Thymus (tissue), 11 donors: ENCODE data around the gene HBG2. TPM values are rescaled to one million over a fixed set of nuclear protein-coding genes. Genes with fewer than 3 reads are reported as not detected.

Experiments
- DNase-seq, 9 donors: peaks; one replicate each; pipeline ENCODE4 v3.0.0-alpha.2; 2013; ENCODE audit warnings: low spot score in 9 of 9, low read depth in 6 of 9, missing footprints in 1 of 9
- H3K27ac ChIP-seq, 2 donors: one replicate each; pipeline ENCODE4 v1.5.1; 2013; ENCODE audit warnings: control low read depth in 1 of 2, low read depth in 1 of 2, low read length in 1 of 2, mild to moderate bottlenecking in 1 of 2, moderate library complexity in 1 of 2
- H3K27me3 ChIP-seq, 2 donors: one replicate each; pipeline ENCODE4 v1.5.1; 2013; ENCODE audit warnings: low read length in 1 of 2; ENCODE audit not compliant: control insufficient read depth in 2 of 2, insufficient read depth in 1 of 2
- H3K36me3 ChIP-seq, 2 donors: one replicate each; pipeline ENCODE4 v1.5.1; 2013; ENCODE audit warnings: low read length in 1 of 2, mild to moderate bottlenecking in 1 of 2, moderate library complexity in 1 of 2; ENCODE audit not compliant: control insufficient read depth in 2 of 2, insufficient read depth in 2 of 2
- H3K4me1 ChIP-seq, 2 donors: one replicate each; pipeline ENCODE4 v1.5.1; 2013; ENCODE audit warnings: low read length in 2 of 2; ENCODE audit not compliant: control insufficient read depth in 2 of 2, insufficient read depth in 2 of 2
- H3K4me3 ChIP-seq, 2 donors: one replicate each; pipeline ENCODE4 v1.5.1; 2013; ENCODE audit warnings: low read length in 2 of 2, control low read depth in 1 of 2, mild to moderate bottlenecking in 1 of 2
- H3K9me3 ChIP-seq, 2 donors: one replicate each; pipeline ENCODE4 v1.5.1; 2013; ENCODE audit warnings: low read length in 1 of 2, mild to moderate bottlenecking in 1 of 2; ENCODE audit not compliant: control insufficient read depth in 2 of 2, insufficient read depth in 1 of 2
- WGBS: extraction: QIAGEN DNeasy Blood & Tissue Kit; methylation state at CpG from one replicate; pipeline ENCODE4 v1.1.7; 2013; 5-methylcytosine and 5-hydroxymethylcytosine counted together
- polyA plus RNA-seq: library from polyadenylated mRNA; stranded (reverse); fragments of 200-250 nt; gene quantifications from one replicate; pipeline ENCODE4 v1.2.3, GENCODE V29; 2013
- total RNA-seq: library from RNA; stranded (reverse); fragments of 120-200 nt; gene quantifications from one replicate; pipeline ENCODE4 v1.2.4, GENCODE V29; 2013
- donor health status: healthy.

HBG2 gene
- total and polyA plus RNA-seq, 2 donors, result 1.0 to 5,270 TPM

- WGBS, result 88% methylated on average over 2 of the region's 2 CpGs
- no peak for DNase-seq
These were observed 22.1 kb upstream of the HBG2 start for GRCh38 chr11:5276697-5277096.

GRCh38 chr11:5275369-5276110, 21.0 kb upstream of the HBG2 start:
- WGBS, result 95% methylated on average over 6 of the region's 6 CpGs
- no peaks in the 10 kb centered on the region for H3K4me1 ChIP-seq
- H3K27ac ChIP-seq, result no peak overlapping the region
- no peaks in the 10 kb centered on the region for H3K27me3 ChIP-seq
- no peaks in the 10 kb centered on the region for H3K9me3 ChIP-seq
- no peak overlapping the region for H3K4me3 ChIP-seq
- DNase-seq, result no peak
- H3K36me3 ChIP-seq, result no peaks in the 10 kb centered on the region

More at GRCh38 chr11:5276697-5277096, 22.1 kb upstream of the HBG2 start:
- Histone ChIP-seq H3K27me3 (no peaks in the 10 kb centered on the region), H3K36me3 (no peaks in the 10 kb centered on the region), H3K4me1 (no peaks in the 10 kb centered on the region), H3K4me3 (no peak overlapping the region), H3K27ac (no peak overlapping the region), H3K9me3 (no peaks in the 10 kb centered on the region)

- Histone ChIP-seq H3K27ac (no peak overlapping the region), H3K36me3 (no peaks in the 10 kb centered on the region), H3K27me3 (no peaks in the 10 kb centered on the region), H3K9me3 (no peaks in the 10 kb centered on the region), H3K4me1 (no peaks in the 10 kb centered on the region), H3K4me3 (no peak overlapping the region)
- DNase-seq, result no peak
- 92% methylated on average over 5 of the region's 5 CpGs for WGBS
These were observed 19.8 kb upstream of the HBG2 start for GRCh38 chr11:5274395-5274794.

GRCh38 chr11:5272395-5273017, 17.9 kb upstream of the HBG2 start:
- DNase-seq, result no peak
- Histone ChIP-seq H3K9me3 (no peaks in the 10 kb centered on the region), H3K4me1 (no peaks in the 10 kb centered on the region), H3K27me3 (no peaks in the 10 kb centered on the region), H3K4me3 (no peak overlapping the region), H3K27ac (no peak overlapping the region), H3K36me3 (no peaks in the 10 kb centered on the region)
- WGBS, result 90% methylated on average over 4 of the region's 4 CpGs

- WGBS, result 94% methylated on average over 4 of the region's 4 CpGs
- Histone ChIP-seq H3K36me3 (no peaks in the 10 kb centered on the region), H3K4me3 (no peak within 1 kb of the TSS), H3K27ac (no peak within 1 kb of the TSS), H3K9me3 (no peaks in the 10 kb centered on the region), H3K4me1 (no peaks in the 10 kb centered on the region), H3K27me3 (no peaks in the 10 kb centered on the region)
- DNase-seq, result no peak
These were observed 15.2 kb upstream of the HBG2 start, which contains the start of gene HBE1 for GRCh38 chr11:5269715-5270147. TSS of gene HBE1 (minus strand) at chr11:5269945. CDS start at chr11:5269890, 55 bp downstream.

- WGBS, result 89% methylated on average over 2 of the region's 2 CpGs
- H3K36me3 ChIP-seq, result no peaks in the 10 kb centered on the region
- no peak for DNase-seq
- no peaks in the 10 kb centered on the region for H3K9me3 ChIP-seq
- H3K4me3 ChIP-seq, result no peak overlapping the region
- H3K27me3 ChIP-seq, result no peaks in the 10 kb centered on the region
- no peak overlapping the region for H3K27ac ChIP-seq
- no peaks in the 10 kb centered on the region for H3K4me1 ChIP-seq
These were observed 12.5 kb upstream of the HBG2 start for GRCh38 chr11:5267033-5267563.

- no peaks in the 10 kb centered on the region for H3K27me3 ChIP-seq
- no peak overlapping the region for H3K4me3 ChIP-seq
- H3K27ac ChIP-seq, result no peak overlapping the region
- DNase-seq, result no peak
- H3K4me1 ChIP-seq, result no peaks in the 10 kb centered on the region
- no peaks in the 10 kb centered on the region for H3K36me3 ChIP-seq
- no peaks in the 10 kb centered on the region for H3K9me3 ChIP-seq
These were observed 12.0 kb upstream of the HBG2 start for GRCh38 chr11:5266609-5267008.

GRCh38 chr11:5265832-5266231, 11.3 kb upstream of the HBG2 start:
- Histone ChIP-seq H3K9me3 (no peaks in the 10 kb centered on the region), H3K27me3 (no peaks in the 10 kb centered on the region), H3K4me1 (no peaks in the 10 kb centered on the region), H3K4me3 (no peak overlapping the region), H3K27ac (no peak overlapping the region), H3K36me3 (no peaks in the 10 kb centered on the region)
- WGBS, result 72% methylated on average over 2 of the region's 2 CpGs
- no peak for DNase-seq

- no peaks in the 10 kb centered on the region for H3K4me1 ChIP-seq
- H3K4me3 ChIP-seq, result no peak overlapping the region
- H3K27ac ChIP-seq, result no peak overlapping the region
- WGBS, result 91% methylated on average over 7 of the region's 7 CpGs
- H3K9me3 ChIP-seq, result no peaks in the 10 kb centered on the region
- no peaks in the 10 kb centered on the region for H3K36me3 ChIP-seq
- DNase-seq, result no peak
- no peaks in the 10 kb centered on the region for H3K27me3 ChIP-seq
These were observed 4.1 kb upstream of the HBG2 start for GRCh38 chr11:5258543-5259262.
